Measurements from ENCODE around the gene PLD2.

DNA sequence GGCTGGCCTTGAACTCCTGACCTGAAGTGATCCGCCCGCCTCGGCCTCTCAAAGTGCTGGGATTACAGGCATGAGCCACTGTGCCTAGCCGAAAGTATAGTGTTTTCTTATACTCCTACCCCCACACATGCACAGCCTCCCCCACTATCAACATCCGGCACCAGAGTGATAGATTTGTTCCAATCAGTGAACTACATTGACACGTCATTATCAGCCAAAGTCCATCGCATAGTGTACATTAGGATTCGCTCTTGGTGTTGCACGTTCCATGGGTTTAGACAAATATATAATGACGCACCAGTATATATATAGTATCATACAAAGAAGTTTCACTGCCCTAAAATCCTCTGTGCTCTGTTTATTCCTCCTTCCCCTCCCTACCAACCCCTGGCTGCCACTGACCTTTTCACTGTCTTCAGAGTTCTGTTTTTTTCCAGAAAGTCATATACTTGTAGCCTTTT, 47.1 kb upstream of the PLD2 start:
- no peak for TF ChIP-seq CTCF (IDR thresholded peaks at IDR 0.05; ENCODE audit: low read depth, low read length, poor library complexity, severe bottlenecking)
- TF ChIP-seq EZH2phosphoT487 (IDR thresholded peaks at IDR 0.05; ENCODE audit: borderline replicate concordance, low read length), result no peak

Measured in DOHH2 (cell line).